Colon (tissue), 2 donors: ENCODE results near the gene AHNAK.

Source experiments
- FAIRE-seq: peaks from 2 replicates; lab custom pipeline; 2012; peaks lifted over from hg19 to GRCh38; lab: Jason Lieb, UNC
- donor health status: control.
- donor health status: control.

AHNAK gene

DNA sequence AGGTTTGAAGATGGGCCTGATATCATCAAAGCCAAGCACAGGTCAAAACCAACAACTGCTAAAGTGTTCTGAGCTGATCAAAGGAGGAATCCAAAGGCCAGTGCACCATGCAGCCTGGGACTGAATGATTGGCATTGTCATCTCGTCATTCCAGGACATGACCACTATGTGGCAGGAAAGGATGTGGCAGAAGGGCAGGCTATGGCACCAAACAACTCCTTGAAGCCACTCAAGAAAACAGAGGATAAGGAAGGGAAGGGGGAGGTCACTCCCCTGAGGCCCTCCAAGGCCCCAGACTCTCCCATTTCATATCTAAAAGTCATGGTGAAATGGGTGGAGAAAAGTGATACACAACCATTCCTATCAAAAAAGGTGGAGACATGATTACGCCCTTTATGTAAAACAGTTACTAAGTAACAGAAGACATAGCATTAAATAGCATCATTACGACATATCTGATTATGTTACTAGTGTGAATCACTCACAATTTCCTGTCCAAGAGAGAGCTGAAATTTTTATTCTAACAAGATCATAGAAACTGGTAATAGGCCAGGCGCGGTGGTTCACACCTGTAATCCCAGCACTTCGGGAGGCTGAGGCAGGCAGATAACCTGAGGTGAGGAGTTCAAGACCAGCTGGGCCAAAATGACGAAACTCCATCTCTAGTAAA is 49.3 kb downstream of the AHNAK start:
- FAIRE-seq = no peak

DNA sequence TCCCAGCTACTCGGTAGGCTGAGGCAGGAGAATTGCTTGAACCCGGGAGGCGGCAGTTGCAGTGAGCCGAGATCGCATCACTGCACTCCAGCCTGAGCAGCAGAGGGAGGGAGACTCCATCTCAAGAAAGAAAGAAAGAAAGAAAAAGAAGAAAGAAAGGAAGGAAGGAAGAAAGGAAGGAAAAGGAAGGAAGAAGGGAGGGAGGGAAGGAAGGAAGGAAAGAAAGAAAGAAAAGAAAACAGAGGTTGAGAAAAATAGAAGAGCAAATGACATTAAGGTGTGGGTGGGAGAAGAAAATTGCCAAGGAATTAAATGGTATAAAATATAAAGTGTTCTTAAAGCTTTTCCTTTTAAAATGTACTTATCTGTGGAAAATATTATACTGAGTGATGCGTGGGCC is 49.9 kb downstream of the AHNAK start:
- no peak for FAIRE-seq

DNA sequence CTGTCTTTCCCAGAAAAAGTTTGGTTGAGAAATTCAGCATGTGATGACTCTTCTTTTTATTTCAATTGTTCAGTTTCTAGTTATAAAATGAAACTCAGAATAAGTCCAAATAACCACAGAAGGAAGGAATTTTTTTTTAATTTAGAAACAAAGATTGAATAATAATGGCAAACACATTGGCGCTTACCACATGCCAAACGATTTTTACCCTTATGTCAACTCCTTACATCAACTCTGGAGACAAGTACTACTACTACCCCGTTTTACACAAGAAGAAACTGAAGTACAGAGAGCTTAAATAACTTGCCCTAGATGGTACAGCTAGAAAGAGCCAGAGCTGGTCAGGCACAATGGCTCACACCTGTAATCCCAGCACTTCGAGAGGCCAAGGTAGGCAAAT is 52.4 kb downstream of the AHNAK start:
- FAIRE-seq = no peak

DNA sequence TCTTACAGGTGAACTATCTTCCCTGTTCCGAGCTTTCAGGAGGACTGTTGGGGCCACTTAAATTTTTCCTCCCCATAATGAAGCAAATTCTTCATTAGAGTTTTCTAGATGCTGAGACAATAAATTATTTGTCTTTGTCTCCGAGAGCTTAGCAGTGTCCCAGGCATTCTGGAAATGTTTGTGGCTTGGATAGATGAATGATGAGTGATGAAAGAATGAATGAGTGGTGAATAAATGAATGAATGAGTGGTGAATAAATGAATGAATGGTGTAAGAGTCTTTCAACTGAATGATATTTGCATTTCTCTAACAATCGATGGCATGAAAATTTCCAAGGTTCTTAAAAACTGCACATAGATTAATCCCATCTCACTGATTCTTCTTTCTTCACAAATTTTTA is 52.8 kb downstream of the AHNAK start:
- no peak for FAIRE-seq

DNA sequence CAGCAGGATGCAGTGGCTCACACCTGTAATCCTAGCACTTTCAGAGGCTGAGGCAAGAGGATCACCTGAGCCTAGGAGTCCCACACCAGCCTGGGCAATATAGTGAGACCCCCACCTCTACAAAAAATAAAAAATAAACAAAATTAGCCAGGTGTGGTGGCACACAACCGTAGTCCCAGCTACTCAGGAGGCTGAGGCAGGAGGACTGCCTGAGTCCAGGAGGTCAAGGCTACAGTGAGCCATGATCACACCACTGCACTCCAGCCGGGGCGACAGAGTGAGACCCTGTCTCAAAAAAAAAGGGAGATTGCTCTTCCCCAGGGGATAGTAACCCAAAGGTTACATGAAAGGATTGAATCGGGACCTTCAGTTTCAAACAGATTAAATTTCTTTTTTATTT is 54.0 kb downstream of the AHNAK start:
- FAIRE-seq = no peak

DNA sequence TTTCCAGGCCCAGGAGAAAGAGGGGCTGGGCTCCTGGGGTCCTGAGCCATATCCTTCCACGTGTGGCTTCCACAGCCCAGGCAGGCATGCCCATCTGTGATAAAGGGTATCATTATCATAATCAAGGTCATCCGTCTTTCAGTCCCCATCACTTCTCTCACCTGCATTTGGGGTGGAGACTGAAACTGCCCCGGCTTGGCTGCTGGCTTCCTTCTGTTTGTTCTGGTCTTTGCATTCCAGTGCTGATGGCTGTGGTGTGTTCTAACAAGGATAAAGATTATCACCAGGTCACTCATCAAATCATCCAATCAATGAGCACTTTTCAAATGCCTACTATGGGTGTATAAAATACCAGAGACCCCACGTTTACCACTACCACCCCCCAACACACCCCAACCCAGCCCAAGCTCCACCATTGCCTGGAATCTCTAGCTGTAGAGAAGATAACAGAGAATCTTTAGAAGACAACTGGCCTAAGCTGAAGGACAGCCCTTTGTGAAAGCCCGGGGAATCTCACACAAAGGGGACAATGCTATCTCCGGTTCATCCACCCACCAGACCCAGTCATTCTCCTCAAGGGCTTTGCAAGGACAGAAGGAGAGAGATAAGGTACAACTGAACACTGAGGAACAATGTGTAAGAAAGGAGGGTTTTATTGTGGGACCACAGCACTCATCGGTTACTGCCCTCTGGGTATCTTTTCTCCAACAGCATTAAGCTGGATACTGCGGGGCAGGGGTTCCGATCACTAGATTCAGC is 54.9 kb downstream of the AHNAK start:
- FAIRE-seq = no peak

DNA sequence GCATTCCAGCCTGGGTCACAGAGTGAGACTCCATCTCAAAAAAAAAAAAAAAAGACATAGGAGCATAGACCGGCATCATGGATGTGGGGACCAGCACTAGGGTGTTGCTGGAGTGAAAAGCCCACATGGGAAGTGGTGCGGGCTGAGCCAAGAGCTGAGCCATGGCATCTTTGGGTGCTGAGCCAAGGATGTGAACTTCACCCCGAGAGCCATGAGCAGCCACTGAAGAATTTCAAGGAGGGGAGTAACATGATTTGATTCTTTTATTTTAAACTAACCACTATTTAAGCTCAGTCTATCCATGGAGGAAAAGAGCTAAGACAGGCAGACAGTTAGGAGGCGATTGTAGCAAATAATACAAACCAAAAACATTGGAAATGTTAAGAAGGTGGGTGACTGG is 57.4 kb downstream of the AHNAK start:
- FAIRE-seq = no peak

DNA sequence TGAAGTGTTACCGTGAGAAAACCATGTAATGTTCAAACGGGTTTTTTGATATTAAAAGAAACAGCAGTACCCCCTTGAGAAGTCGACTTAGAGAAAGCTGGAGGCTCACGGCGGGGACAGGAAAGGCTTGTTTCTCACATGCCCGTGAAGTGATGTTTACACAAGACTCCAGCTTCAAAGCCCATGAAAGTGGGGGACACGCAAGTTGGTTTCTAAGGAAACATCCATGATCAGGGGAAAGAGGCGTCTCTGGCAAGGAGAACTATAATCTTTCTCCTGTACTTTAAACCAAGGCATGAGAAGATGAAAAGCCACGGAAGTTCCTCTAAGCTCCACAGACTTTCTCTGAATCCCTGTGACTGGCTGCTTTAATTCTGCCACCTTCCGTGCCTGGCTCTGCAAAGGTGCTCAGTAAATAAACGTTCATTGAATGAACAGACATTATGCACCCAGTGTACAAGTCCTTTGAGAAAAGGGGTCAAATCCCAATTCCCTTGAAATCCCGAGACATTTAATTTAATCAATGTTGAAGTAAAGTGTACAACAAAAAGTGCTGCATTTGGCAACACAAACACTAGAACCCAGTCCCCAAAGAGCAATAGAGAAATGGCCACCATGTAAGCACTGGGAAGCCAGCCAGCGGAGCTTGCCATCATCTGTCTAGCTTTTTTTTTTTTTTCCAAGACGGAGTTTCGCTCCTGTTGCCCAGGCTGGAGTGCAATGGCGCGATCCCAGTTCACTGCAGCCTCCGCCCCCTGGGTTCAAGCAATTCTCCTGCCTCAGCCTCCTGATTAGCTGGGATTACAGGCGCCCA is 58.7 kb downstream of the AHNAK start:
- no peak for FAIRE-seq

DNA sequence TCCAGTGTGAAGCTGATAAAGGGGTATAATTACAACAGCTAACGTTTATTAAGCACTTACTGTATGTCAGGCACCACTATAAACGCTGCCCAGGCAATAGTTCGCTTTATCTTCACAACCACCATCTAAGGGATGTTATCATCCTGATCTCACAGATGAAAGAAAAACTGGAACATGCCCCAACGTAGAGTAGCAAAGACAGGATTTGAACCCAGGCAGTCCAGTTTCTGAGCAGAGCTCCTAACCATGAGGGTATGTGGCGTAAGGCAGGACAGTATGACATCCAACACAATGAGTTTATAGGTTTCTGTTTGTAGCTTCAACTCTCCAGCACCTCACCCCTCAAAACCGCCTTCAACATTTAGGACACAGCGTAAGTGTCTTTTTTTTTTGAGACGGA is 59.5 kb downstream of the AHNAK start:
- FAIRE-seq = no peak

DNA sequence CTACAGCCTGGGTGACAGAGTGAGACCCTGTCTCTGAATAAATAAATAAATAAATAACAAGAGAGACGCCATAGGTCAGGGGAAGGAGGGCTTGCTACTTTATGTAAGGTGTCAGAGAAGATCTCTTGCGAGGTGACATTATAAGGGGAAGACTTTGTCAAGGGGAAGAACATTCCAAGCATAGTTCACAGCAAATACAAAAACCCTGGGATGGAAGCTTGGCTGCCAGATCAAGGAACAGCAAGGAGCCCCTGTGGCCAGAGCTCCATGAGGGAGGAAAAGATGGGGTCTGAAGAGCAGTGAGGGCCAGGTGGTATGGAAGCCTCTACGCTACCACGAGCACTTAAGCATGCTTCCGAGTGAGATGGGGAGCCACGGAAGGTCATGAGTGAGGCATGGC is 62.3 kb downstream of the AHNAK start:
- no peak for FAIRE-seq

DNA sequence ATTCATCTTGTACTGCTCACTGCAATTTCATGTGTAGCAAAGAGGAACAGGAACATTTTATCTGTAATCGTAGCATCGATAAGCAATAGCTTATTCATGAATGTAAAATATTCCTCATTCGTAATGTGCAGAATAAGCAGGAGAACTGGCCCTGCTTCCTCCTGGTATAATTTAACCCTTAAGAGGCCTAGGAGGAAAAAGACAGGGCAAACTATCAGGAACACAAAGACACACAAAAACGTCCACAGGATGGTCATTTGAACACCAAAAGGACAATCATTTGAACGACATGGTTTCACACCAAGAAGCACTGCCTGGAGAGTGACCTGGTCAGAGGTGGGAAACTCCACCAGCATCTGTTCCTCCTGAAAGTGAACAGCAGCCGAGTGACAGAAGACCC is 63.9 kb downstream of the AHNAK start:
- FAIRE-seq = no peak

DNA sequence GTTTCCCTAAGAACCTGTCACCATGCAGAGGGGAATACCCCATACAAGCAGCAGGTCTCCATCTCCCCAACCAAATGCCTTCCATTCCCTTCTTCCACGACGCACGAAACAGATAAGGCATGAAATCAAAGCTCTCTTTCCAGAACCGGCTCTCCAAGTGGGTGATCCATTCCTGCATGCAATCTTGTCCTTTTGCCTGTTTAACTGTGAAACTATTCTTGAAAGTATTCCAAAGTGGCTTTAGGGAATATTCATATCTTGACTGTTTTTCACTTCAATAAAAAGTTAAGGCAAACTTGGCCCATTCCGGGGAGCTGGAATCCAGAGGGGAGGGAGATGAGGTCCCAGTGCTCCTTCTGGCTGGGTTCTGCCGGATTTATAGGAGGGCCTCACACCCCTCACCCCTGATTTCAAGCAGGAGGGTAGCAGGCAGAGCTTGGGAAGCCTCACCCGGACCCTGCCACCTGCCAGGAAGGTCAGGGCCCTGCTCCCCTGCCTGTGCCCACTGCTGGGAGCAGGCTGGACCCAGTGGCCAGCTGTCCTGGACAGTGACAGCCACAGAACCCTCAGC is 66.9 kb downstream of the AHNAK start:
- FAIRE-seq = no peak

DNA sequence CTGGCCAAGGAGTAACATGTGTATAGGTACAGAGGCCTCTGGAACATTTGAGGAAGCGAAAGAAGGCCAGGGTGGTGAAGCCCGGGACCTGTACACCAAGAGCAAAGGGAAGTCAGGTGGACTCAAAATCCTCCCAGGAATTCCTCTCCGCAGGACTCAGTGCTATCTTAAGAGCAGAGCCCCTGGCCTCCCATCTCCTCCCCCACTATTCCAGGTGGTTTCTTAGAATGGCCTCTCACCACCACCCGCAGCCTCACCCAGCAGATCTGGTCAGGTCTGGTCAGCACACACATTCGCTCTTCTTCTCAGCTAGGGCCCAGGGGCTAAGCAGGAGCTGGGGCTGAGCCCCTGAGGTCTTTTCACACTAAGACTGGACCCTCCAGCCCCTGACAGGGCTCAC is 68.7 kb downstream of the AHNAK start:
- no peak for FAIRE-seq

DNA sequence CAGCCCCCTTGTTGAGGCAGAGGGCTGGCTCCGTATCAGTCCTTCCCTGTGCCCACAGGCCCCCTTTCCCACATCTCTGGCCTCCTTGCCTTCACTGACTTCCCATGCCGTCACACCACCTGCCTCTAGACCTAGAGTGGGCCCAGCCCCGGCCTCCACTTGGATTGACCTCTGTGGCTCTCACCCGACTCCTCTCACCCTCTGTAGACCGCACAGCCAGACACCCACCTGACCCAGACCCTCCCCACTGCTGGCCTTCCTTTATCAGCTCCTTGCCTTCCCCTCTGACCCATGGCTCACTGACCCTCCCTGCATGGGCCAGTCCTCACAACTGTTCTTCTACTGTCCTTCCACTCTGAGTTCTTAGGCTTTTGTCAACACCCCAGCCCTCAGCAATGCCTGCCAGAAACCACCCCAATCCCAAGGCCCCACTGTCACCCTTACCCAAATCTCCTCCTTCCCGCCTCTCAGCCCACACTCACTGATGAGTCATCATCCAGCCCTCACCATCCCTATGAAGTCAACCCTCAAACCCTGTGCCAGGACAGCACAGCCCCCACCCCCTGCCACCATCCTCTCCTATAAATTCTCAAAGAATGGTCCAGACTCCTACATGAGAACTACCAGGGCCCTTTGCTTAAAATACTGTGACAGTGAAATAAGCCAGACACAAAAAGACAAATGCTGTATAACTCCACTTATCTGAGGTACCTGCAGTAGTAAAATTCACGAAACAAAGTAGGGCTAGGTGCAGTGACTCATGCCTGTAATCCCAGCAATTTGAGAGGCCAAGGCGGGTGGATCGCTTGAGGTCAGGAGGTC is 74.3 kb downstream of the AHNAK start:
- no peak for FAIRE-seq

DNA sequence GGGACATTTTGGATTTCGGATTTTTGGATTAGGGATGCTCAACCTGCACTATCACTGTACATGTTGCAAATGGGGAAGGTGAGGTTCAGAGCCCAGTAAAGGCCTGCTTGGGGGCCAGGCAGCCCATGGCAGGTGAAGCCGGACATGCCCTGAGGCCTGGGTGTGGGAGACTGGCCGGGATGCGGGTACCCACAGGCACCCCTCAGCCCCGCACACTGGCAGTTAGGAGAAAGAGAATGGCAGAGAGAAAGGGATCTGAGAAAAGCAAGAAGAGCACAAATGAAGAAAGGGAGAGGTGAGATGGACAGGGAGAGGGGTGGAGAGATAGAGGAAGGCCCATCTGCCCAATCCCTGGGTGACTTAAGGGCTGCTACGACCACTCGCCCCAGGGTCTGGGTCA is 75.0 kb downstream of the AHNAK start:
- FAIRE-seq = no peak

DNA sequence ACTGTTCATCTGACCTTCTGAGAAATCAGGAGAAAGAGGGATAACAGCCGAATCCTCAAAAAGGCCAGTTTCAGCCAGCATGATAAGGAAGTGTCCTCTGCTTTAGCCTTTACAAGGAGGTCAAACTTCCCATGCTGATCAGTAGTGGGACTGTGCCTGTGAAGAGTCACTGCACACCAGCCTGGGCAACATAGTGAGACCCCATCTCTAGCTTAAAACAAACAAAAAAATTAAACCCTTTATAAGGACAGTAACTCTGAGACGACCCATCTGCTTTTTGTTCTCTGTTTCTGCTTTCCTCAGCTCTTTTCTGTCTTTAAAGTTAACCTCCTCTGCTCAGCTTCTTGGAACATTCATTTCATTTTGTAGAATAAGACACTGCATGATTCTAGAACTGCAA is 78.0 kb downstream of the AHNAK start:
- FAIRE-seq = no peak

DNA sequence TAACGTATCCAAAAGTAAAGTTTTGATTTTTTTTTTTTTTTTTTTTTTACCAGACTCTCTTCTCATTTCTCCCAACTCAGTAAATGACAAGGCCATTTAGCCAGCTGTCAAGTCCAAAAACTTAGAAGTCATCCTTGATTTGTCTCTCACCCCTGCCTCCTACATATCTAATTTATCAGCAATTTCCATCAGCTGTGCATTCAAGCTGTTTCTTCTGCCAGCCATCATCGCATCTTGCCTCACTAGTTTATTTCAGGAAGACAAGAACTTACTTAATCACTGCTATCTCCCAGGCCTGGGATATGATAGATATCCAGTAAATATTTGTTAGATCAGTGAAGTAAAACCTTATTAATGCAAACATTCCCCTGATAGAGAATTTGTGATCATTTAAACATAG is 80.2 kb downstream of the AHNAK start:
- FAIRE-seq = no peak

DNA sequence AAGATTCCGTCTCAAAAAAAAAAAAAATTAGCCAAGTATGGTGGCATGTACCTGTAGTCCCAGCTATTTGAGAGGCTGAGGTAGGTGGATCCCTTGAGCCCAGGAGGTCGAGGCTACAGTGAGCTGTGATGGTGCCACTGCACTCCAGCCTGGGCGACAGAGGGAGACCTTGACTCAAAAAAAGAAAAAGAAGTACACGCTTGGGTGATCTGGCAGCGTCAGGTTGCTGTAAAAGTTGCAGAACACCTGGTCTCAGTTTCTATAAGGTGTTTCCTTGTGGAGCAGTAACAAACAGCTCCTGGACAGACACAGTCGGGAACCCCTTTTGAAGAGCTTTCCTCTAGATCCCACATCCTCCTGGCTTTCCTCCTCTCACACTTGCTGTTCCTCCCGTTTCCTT is 82.0 kb downstream of the AHNAK start:
- no peak for FAIRE-seq

DNA sequence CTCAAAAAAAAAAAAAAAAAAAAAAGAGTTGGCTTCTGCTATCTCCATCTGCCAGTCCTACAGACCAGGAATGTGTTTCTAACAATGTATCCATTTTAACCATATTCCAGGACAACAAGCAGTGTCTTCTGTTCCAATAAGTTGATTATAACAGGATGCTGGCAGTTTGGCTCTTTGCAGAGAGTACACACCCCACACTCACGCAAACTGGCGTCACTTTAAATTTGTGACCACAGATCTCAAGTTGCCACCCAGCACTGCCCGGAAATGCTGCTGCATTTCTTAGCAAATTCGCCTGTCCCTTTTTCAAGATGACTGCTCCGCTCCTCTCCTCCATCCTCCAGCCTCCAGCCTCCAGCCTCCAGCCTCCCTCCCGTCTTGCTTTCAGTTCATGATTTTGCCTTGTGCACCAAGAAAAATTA is 83.5 kb downstream of the AHNAK start:
- no peak for FAIRE-seq

DNA sequence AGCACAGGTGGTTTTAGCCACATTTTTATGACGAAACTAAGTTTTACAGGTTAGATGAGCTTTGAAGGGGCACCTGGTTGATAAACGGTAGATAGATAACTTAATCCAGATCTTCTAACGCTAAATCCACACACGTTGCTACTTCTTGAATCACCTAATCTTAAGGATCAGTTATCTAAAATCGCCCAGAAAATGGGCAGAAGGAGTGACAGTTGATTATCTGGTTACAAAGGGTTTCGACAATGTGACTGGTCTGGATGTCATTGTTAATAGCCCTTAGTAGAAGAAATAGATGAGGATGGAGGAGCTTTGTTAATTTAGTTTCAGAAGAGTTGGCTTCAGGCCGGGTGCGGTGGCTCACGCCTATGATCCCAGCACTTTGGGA is 84.1 kb downstream of the AHNAK start:
- FAIRE-seq = no peak

DNA sequence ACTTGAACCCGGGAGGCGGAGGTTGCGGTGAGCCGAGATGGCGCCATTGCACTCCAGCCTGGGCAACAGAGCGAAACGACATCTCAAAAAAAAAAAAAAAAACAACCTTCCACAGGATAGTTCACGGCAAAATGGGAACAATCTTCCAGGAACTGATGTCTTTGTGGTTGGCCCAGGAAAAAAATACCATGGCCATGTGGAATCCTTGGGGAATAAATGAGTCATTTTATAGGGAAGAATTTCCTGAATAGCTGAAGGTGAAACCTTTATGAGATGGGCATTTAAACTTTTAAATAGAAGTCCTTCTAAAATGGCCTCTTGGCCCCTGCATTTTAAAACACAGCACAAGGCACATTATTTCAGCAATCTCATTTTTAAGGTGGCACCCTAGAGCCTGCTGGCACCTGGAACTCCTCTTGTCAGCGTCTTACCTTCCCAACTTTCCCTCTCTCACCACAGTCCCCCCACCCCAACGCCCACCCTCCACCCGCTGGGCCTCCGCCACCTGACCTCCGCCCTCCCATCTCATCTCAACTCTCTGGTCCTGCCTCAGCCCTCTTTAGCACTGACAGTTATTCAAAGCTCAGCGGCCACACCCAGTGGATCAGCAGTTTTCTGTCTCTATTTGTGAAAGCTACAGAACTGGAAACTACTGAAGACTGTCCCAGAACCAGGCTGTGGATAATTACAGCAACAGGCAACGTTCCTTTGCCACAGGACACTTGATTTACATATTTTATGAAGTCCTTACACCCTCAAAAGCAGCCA is 84.7 kb downstream of the AHNAK start:
- no peak for FAIRE-seq
